ENCODE measurements around the gene TMEM89. TPM values are rescaled to one million over a fixed set of nuclear protein-coding genes. Genes with fewer than 3 reads are reported as not detected.

TMEM89 gene
- total and polyA plus RNA-seq, 2 of the 13 experiments (the other 11 are each of a cell fraction or from before 2014, with no cell fraction given) = 0.31 to 0.59 TPM

GRCh38 chr3:48663489-48664312 lies 42.1 kb upstream of the TMEM89 start (continued):
- TF ChIP-seq ZBTB7B (CRISPR knock-in tag; IDR thresholded peaks at IDR 0.05) (0 out of 2 replicates have a peak, but pooled peaks have one; percentile 28), HES4 (CRISPR knock-in tag; IDR thresholded peaks at IDR 0.05; ENCODE audit: borderline replicate concordance) (0 out of 2 replicates have a peak, but pooled peaks have one; percentile 61), IRF9 (CRISPR knock-in tag; IDR thresholded peaks at IDR 0.05; ENCODE audit: borderline replicate concordance) (no peak; the same call in 1 of the 2 replicates), ZFP37 (CRISPR knock-in tag; IDR thresholded peaks at IDR 0.05; ENCODE audit: borderline replicate concordance) (peak; percentile 87; the same call in 1 of the 2 replicates), MIXL1 (CRISPR knock-in tag; IDR thresholded peaks at IDR 0.05) (no peak), MNT (IDR thresholded peaks at IDR 0.05) (peak; percentile 90), ZNF737 (CRISPR knock-in tag; IDR thresholded peaks at IDR 0.05; ENCODE audit: borderline replicate concordance) (no peak), PHB2 (IDR thresholded peaks at IDR 0.05; ENCODE audit: partially characterized antibody) (no peak), ZBTB49 (CRISPR knock-in tag; IDR thresholded peaks at IDR 0.05; ENCODE audit: borderline replicate concordance) (no peak), TCF12 (IDR thresholded peaks at IDR 0.05) (no peak), TCF12 (CRISPR knock-in tag; IDR thresholded peaks at IDR 0.05) (no peak), AHR (CRISPR knock-in tag; IDR thresholded peaks at IDR 0.05) (peak; percentile 34; the same call in 1 of the 2 replicates), BORCS8-MEF2B (CRISPR knock-in tag; IDR thresholded peaks at IDR 0.05) (peak; percentile 75), ZBTB43 (CRISPR knock-in tag; conservative IDR thresholded peaks at IDR 0.05) (0 out of 2 replicates have a peak, but pooled peaks have one; percentile 62), SKIL (CRISPR knock-in tag; IDR thresholded peaks at IDR 0.05; ENCODE audit: borderline replicate concordance) (peak; percentile 63), SALL2 (CRISPR knock-in tag; IDR thresholded peaks at IDR 0.05) (peak; percentile 58), ZNF382 (CRISPR knock-in tag; IDR thresholded peaks at IDR 0.05; ENCODE audit: borderline replicate concordance) (no peak), SETDB1 (CRISPR knock-in tag; IDR thresholded peaks at IDR 0.05; ENCODE audit: borderline replicate concordance) (no peak)
